ENCODE measurements around the gene ALDH2.

ALDH2 gene

GRCh38 chr12:111728795-111729194, 37.9 kb upstream of the ALDH2 start:
- no peaks in the 10 kb centered on the region for H3K36me3 ChIP-seq (ENCODE audit: insufficient read depth, low read length)

GRCh38 chr12:111730420-111730819, 36.3 kb upstream of the ALDH2 start:
- Histone ChIP-seq H3K27me3 (ENCODE audit: insufficient read depth, low read length, poor library complexity, severe bottlenecking) (no peaks in the 10 kb centered on the region), H3K9me2 (replicated peaks; ENCODE audit: low read depth, low read length) (no peaks in the 10 kb centered on the region), H3K4me3 (ENCODE audit: low read length, poor library complexity, severe bottlenecking) (no peak overlapping the region), H3K36me3 (ENCODE audit: insufficient read depth, low read length) (no peaks in the 10 kb centered on the region), H3K79me2 (ENCODE audit: insufficient read depth, low read length) (no peaks in the 10 kb centered on the region), H3K4me2 (ENCODE audit: low read depth, low read length, poor library complexity, severe bottlenecking) (no peak overlapping the region), H4K20me1 (ENCODE audit: insufficient read depth, low read length, poor library complexity, severe bottlenecking) (no peaks in the 10 kb centered on the region), H3K4me1 (ENCODE audit: insufficient read depth, low read length, poor library complexity, severe bottlenecking) (no peaks in the 10 kb centered on the region), H2AFZ (ENCODE audit: low read length) (no peak overlapping the region), H3K9me3 (ENCODE audit: insufficient read depth, low read depth, low read length) (no peaks in the 10 kb centered on the region), H3K9ac (ENCODE audit: low read depth, low read length, poor library complexity, severe bottlenecking) (no peak overlapping the region), H3F3A (ENCODE audit: low read depth) (no peaks in the 10 kb centered on the region)
- TF ChIP-seq EZH2phosphoT487 (IDR thresholded peaks at IDR 0.05; ENCODE audit: borderline replicate concordance) (no peak), CTCF (conservative IDR thresholded peaks at IDR 0.05; ENCODE audit: low read length) (no peak)

More at GRCh38 chr12:111728795-111729194, 37.9 kb upstream of the ALDH2 start:
- no peaks in the 10 kb centered on the region for H3K27me3 ChIP-seq (ENCODE audit: insufficient read depth, low read length, poor library complexity, severe bottlenecking)
- no peak overlapping the region for H3K4me2 ChIP-seq (ENCODE audit: low read depth, low read length, poor library complexity, severe bottlenecking)
- no peaks in the 10 kb centered on the region for H3K9me2 ChIP-seq (replicated peaks; ENCODE audit: low read depth, low read length)
- H2AFZ ChIP-seq (ENCODE audit: low read length), result no peak overlapping the region
- H4K20me1 ChIP-seq (ENCODE audit: insufficient read depth, low read length, poor library complexity, severe bottlenecking), result no peaks in the 10 kb centered on the region
- H3K4me1 ChIP-seq (ENCODE audit: insufficient read depth, low read length, poor library complexity, severe bottlenecking), result no peaks in the 10 kb centered on the region
- no peak overlapping the region for H3K9ac ChIP-seq (ENCODE audit: low read depth, low read length, poor library complexity, severe bottlenecking)
- no peak overlapping the region for H3K4me3 ChIP-seq (ENCODE audit: low read length, poor library complexity, severe bottlenecking)
- H3K9me3 ChIP-seq (ENCODE audit: insufficient read depth, low read depth, low read length), result no peaks in the 10 kb centered on the region
- TF ChIP-seq EZH2phosphoT487 (IDR thresholded peaks at IDR 0.05; ENCODE audit: borderline replicate concordance) (no peak), CTCF (conservative IDR thresholded peaks at IDR 0.05; ENCODE audit: low read length) (no peak)
- no peaks in the 10 kb centered on the region for H3K79me2 ChIP-seq (ENCODE audit: insufficient read depth, low read length)
- H3F3A ChIP-seq (ENCODE audit: low read depth), result no peaks in the 10 kb centered on the region

GRCh38 chr12:111732786-111733185, 33.9 kb upstream of the ALDH2 start:
- Histone ChIP-seq H3K9me3 (ENCODE audit: insufficient read depth, low read depth, low read length) (no peaks in the 10 kb centered on the region), H3K9ac (ENCODE audit: low read depth, low read length, poor library complexity, severe bottlenecking) (no peak overlapping the region), H3K4me2 (ENCODE audit: low read depth, low read length, poor library complexity, severe bottlenecking) (no peak overlapping the region), H3K4me3 (ENCODE audit: low read length, poor library complexity, severe bottlenecking) (no peak overlapping the region), H3K4me1 (ENCODE audit: insufficient read depth, low read length, poor library complexity, severe bottlenecking) (no peaks in the 10 kb centered on the region), H3F3A (ENCODE audit: low read depth) (no peaks in the 10 kb centered on the region), H3K36me3 (ENCODE audit: insufficient read depth, low read length) (no peaks in the 10 kb centered on the region), H3K9me2 (replicated peaks; ENCODE audit: low read depth, low read length) (no peaks in the 10 kb centered on the region), H4K20me1 (ENCODE audit: insufficient read depth, low read length, poor library complexity, severe bottlenecking) (no peaks in the 10 kb centered on the region), H3K79me2 (ENCODE audit: insufficient read depth, low read length) (no peaks in the 10 kb centered on the region), H3K27me3 (ENCODE audit: insufficient read depth, low read length, poor library complexity, severe bottlenecking) (no peaks in the 10 kb centered on the region), H2AFZ (ENCODE audit: low read length) (no peak overlapping the region)
- TF ChIP-seq CTCF (conservative IDR thresholded peaks at IDR 0.05; ENCODE audit: low read length) (no peak), EZH2phosphoT487 (IDR thresholded peaks at IDR 0.05; ENCODE audit: borderline replicate concordance) (no peak)

Measured in Loucy (cell line).